HG03342 (cell line): ENCODE measurements around the gene PRUNE2.
A peak's percentile ranks its signal among the peaks of the same experiment; 100 is the strongest.

Source experiments
- ATAC-seq: cut with Tn5 transposase; IDR thresholded peaks from one replicate; pipeline ENCODE4 v1.9.1; 2021; ENCODE audit warnings: mild to moderate bottlenecking, moderate library complexity; ENCODE audit not compliant: unreplicated experiment

Gene PRUNE2

GRCh38 chr9:76665458-76665857, 240.5 kb downstream of the PRUNE2 start:
- ATAC-seq = no peak

GRCh38 chr9:76664120-76664519, 241.8 kb downstream of the PRUNE2 start:
- no peak for ATAC-seq

- no peak for ATAC-seq
These were observed 243.2 kb downstream of the PRUNE2 start for GRCh38 chr9:76662476-76663281.

- peak; percentile 93 for ATAC-seq
These were observed 247.2 kb downstream of the PRUNE2 start for GRCh38 chr9:76658510-76659231.

GRCh38 chr9:76657265-76657664, 248.6 kb downstream of the PRUNE2 start:
- no peak for ATAC-seq

GRCh38 chr9:76655971-76656370, 249.9 kb downstream of the PRUNE2 start:
- no peak for ATAC-seq

GRCh38 chr9:76655121-76655541, 250.8 kb downstream of the PRUNE2 start:
- ATAC-seq = no peak

GRCh38 chr9:76654575-76654974, 251.3 kb downstream of the PRUNE2 start:
- ATAC-seq = no peak

- no peak for ATAC-seq
These were observed 251.9 kb downstream of the PRUNE2 start for GRCh38 chr9:76654051-76654461.

GRCh38 chr9:76652894-76653293, 253.0 kb downstream of the PRUNE2 start:
- ATAC-seq = no peak

GRCh38 chr9:76651119-76651705, 254.7 kb downstream of the PRUNE2 start:
- ATAC-seq = peak; percentile 80

GRCh38 chr9:76650692-76651091, 255.2 kb downstream of the PRUNE2 start:
- peak; percentile 16 for ATAC-seq

GRCh38 chr9:76649894-76650293, 256.0 kb downstream of the PRUNE2 start:
- ATAC-seq = no peak

- no peak for ATAC-seq
These were observed 259.7 kb downstream of the PRUNE2 start for GRCh38 chr9:76646249-76646648.

- ATAC-seq = no peak
These were observed 261.2 kb downstream of the PRUNE2 start for GRCh38 chr9:76644647-76645250.

- peak; percentile 27 for ATAC-seq
These were observed 261.7 kb downstream of the PRUNE2 start for GRCh38 chr9:76644171-76644570.

GRCh38 chr9:76643399-76644117, 262.4 kb downstream of the PRUNE2 start:
- ATAC-seq = peak; percentile 97

GRCh38 chr9:76642701-76643209, 263.2 kb downstream of the PRUNE2 start:
- no peak for ATAC-seq

GRCh38 chr9:76642074-76642473, 263.8 kb downstream of the PRUNE2 start:
- no peak for ATAC-seq

GRCh38 chr9:76638001-76638400, 267.9 kb downstream of the PRUNE2 start:
- no peak for ATAC-seq
